Natural killer cell treated with Interleukin-12 subunit alpha and Interleukin-12 subunit beta and Interleukin-15 and Interleukin-18, amount 100 ng/mL, for 72 hours (primary cell): Measurements from ENCODE around the gene MRPS26. TPM values are rescaled to one million over a fixed set of nuclear protein-coding genes. Genes with fewer than 3 reads are reported as not detected.

Source experiments
- ATAC-seq, 2 donors: fragments of 150-1000 bp; cut with Tn5 transposase in 1 of 2; sonication (Bioruptor Pico), chemical (Tn5 transposase) in 1 of 2; 2 replicates each; pipeline ENCODE4 v1.10.0; 2021
- DNase-seq: peaks from one replicate; pipeline ENCODE4 v3.0.0; 2022; ENCODE audit warnings: low spot score
- H3K27ac Mint-ChIP-seq, 2 donors: 1 replicate in 1 of 2; 2 replicates in 1 of 2; pipeline ENCODE4 v1.8.0; 2022; ENCODE audit warnings: mixed read lengths in 2 of 2, mild to moderate bottlenecking in 1 of 2, moderate library complexity in 1 of 2
- H3K27me3 Mint-ChIP-seq, 2 donors: 1 replicate in 1 of 2; 2 replicates in 1 of 2; pipeline ENCODE4 v1.8.0; 2022; ENCODE audit warnings: mixed read lengths in 2 of 2
- H3K36me3 Mint-ChIP-seq: one replicate; pipeline ENCODE4 v1.8.0; 2022; ENCODE audit warnings: mixed read lengths
- H3K4me1 Mint-ChIP-seq, 2 donors: 1 replicate in 1 of 2; 2 replicates in 1 of 2; pipeline ENCODE4 v1.8.0; 2022; ENCODE audit warnings: low read depth in 2 of 2, mixed read lengths in 2 of 2, mild to moderate bottlenecking in 1 of 2
- H3K4me3 Mint-ChIP-seq: one replicate; pipeline ENCODE4 v1.8.0; 2022; ENCODE audit warnings: mixed read lengths
- H3K9me3 Mint-ChIP-seq: 2 replicates; pipeline ENCODE4 v1.8.0; 2022; ENCODE audit warnings: mixed read lengths
- total RNA-seq, 2 donors: library from RNA; stranded (reverse); gene quantifications; one replicate each; pipeline ENCODE4 v1.2.3, GENCODE V29; 2022

The MRPS26 gene
- total RNA-seq, 2 donors from 2014 or later: 31.2 to 56.6 TPM

DNA sequence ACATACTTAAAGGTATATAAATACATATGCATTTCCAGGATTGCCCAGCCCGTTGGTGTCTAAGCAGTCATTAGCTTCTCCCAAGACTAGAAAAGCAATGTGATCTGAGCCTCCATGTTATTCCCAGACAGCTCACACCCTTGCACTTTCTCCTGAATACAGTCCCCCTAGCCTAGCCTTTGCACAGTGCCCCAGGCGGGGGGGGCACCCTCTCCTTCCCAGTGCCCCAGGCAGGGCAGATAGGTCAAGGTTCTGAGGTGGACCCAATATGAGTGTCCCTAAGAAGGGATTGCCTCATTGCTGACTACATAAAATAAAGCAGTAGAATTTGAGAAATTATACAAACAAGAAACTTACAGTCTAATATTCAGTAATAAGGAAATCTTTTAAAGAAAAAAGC is 17.9 kb upstream of the MRPS26 start:
- peak in 1 of 2 donors; percentile 24 for ATAC-seq
- no peaks in the 10 kb centered on the region for H3K4me1 Mint-ChIP-seq
- H3K36me3 Mint-ChIP-seq: peaks cover 4% of the 10 kb centered on the region
- H3K9me3 Mint-ChIP-seq: no peaks in the 10 kb centered on the region
- H3K4me3 Mint-ChIP-seq: no peak overlapping the region
- no peak overlapping the region for H3K27ac Mint-ChIP-seq
- no peaks in the 10 kb centered on the region for H3K27me3 Mint-ChIP-seq
- DNase-seq: no peak

DNA sequence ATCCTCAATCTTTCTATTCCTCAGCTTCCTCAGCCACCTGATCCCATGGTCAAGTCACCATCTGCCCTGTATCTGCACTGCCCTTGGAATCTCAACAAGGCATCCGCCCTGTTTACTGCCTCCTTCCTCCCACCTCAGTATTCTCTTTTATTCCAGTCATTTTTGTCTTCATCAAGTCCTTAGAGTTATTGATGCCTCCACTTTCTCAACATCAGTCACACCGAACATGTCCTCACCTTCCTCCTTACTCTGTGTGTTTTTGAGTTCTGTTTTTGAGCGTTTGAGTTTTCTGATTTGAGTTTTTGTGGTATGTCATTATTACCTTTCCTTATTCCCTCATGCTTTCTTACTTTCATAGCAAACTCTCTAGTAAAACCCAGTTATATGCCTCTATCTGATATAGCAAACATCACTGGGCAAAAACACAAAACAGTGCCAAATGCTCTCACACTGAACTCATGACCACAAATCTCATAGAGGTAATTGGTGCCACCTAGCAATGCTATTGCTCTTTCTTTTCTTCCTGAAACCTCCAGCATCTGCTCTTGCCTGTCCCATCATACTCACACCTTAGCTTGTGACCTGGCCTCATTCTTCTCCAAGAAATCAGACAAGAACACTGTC is 14.2 kb upstream of the MRPS26 start:
- peaks cover 7% of the 10 kb centered on the region for H3K36me3 Mint-ChIP-seq
- peaks cover 0 to 3% of the 10 kb centered on the region in 2 donors for H3K4me1 Mint-ChIP-seq

GRCh38 chr20:3032624-3033023 is 13.2 kb upstream of the MRPS26 start:
- Mint-ChIP-seq H3K36me3 (peaks cover 7% of the 10 kb centered on the region), H3K9me3 (no peaks in the 10 kb centered on the region), H3K27ac (no peak overlapping the region), H3K4me1 (peaks cover 0 to 3% of the 10 kb centered on the region in 2 donors), H3K27me3 (no peaks in the 10 kb centered on the region), H3K4me3 (no peak overlapping the region)
- DNase-seq (no peak), ATAC-seq (no peak)

More for the DNA sequence above, 14.2 kb upstream of the MRPS26 start:
- DNase-seq (no peak), ATAC-seq (no peak)
- no peaks in the 10 kb centered on the region for H3K27me3 Mint-ChIP-seq
- no peaks in the 10 kb centered on the region for H3K9me3 Mint-ChIP-seq
- no peak overlapping the region for H3K4me3 Mint-ChIP-seq
- no peak overlapping the region for H3K27ac Mint-ChIP-seq

GRCh38 chr20:3037654-3038053 is 8.2 kb upstream of the MRPS26 start:
- no peaks in the 10 kb centered on the region for H3K27me3 Mint-ChIP-seq
- peaks cover 8 to 9% of the 10 kb centered on the region in 2 donors for H3K4me1 Mint-ChIP-seq
- ATAC-seq (no peak), DNase-seq (no peak)
- H3K27ac Mint-ChIP-seq: no peak overlapping the region
- no peak overlapping the region for H3K4me3 Mint-ChIP-seq
- H3K36me3 Mint-ChIP-seq: peaks cover 13% of the 10 kb centered on the region
- H3K9me3 Mint-ChIP-seq: no peaks in the 10 kb centered on the region

DNA sequence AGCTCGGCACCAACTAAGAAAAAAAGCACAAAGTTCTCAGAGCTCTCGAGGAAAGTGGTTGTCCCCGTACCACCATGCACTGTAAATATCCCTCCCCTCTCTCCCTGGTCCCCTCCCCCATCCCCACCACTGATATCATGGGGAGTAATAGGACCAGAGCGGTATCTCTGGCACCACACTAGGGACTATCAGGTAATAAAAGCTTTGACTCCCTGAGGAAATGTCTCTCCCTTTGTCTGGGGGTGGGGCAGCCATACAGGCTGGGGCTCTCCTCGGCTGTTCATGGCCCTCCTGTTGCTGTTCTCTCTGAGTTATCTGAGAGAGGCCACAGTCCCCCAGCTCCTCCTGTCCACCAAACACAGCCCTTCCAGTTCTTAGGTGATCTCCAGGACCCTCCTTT is 7.4 kb upstream of the MRPS26 start:
- ATAC-seq (no peak), DNase-seq (no peak)
- Mint-ChIP-seq H3K27me3 (no peaks in the 10 kb centered on the region), H3K9me3 (no peaks in the 10 kb centered on the region), H3K27ac (peak overlapping the region; percentile 22 to 81), H3K4me1 (peaks cover 8 to 9% of the 10 kb centered on the region in 2 donors), H3K36me3 (peaks cover 13% of the 10 kb centered on the region), H3K4me3 (no peak overlapping the region)

DNA sequence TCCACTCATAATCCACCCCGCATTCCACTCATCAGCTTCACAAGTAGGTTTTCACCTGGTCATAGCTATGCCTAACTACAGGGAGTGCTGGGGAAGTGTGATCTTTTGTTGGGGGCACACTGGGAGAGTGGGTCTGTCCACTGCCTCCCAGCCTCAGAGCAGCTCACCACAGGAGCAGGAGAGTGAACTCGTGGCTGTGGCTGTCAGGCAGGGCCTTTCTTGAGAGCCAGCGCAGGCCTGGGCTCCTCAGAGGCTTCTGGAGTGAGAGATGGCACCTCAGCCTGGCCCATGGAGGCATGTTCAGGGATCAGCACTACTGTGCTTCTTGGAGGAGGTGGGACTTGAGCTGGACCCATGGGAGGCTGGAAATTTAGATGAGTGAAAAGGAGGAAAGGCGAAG is 6.4 kb upstream of the MRPS26 start:
- Mint-ChIP-seq H3K27ac (peak overlapping the region in 1 of 2 donors; percentile 22), H3K4me3 (no peak overlapping the region), H3K27me3 (no peaks in the 10 kb centered on the region), H3K4me1 (peaks cover 8 to 12% of the 10 kb centered on the region in 2 donors), H3K36me3 (peaks cover 13% of the 10 kb centered on the region), H3K9me3 (no peaks in the 10 kb centered on the region)
- DNase-seq (no peak), ATAC-seq (no peak)

GRCh38 chr20:3040086-3040485 is 5.8 kb upstream of the MRPS26 start:
- H3K4me3 Mint-ChIP-seq: no peak overlapping the region
- DNase-seq: no peak
- H3K27ac Mint-ChIP-seq: no peak overlapping the region
- H3K36me3 Mint-ChIP-seq: peaks cover 13% of the 10 kb centered on the region
- no peaks in the 10 kb centered on the region for H3K9me3 Mint-ChIP-seq
- no peak for ATAC-seq
- H3K4me1 Mint-ChIP-seq: peaks cover 11 to 12% of the 10 kb centered on the region in 2 donors
- H3K27me3 Mint-ChIP-seq: no peaks in the 10 kb centered on the region

DNA sequence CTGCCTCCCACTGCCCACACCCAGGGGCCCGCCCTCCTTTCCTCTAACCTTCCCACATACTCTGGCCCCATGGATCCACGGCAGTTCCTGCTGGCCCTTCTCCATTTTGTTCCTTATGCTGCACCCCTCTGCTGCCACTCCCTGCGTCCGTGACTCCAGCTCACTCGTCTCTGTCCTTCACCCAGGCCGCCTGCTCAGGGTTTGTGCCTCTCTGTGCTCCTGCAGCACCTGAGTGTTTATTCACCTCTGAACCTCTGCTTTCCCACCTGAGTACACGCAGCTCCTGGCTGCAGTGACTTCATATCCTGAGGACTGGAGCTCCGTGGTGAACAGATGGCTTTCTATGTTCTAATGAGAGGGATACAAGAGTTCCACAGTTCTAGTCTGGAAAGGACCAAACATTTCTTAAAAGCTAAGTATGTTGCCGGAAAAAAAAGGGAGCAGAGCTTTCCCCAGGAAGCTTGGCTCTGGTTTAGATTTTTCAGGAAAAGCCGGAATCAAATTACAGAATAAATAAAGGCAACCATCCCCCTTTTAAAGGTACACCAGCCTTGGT is 3.9 kb upstream of the MRPS26 start:
- Mint-ChIP-seq H3K27ac (peak overlapping the region in 1 of 2 donors; percentile 21), H3K4me1 (peaks cover 20 to 22% of the 10 kb centered on the region in 2 donors), H3K27me3 (no peaks in the 10 kb centered on the region), H3K36me3 (peaks cover 10% of the 10 kb centered on the region), H3K4me3 (no peak overlapping the region), H3K9me3 (no peaks in the 10 kb centered on the region)
- DNase-seq (no peak), ATAC-seq (no peak)

DNA sequence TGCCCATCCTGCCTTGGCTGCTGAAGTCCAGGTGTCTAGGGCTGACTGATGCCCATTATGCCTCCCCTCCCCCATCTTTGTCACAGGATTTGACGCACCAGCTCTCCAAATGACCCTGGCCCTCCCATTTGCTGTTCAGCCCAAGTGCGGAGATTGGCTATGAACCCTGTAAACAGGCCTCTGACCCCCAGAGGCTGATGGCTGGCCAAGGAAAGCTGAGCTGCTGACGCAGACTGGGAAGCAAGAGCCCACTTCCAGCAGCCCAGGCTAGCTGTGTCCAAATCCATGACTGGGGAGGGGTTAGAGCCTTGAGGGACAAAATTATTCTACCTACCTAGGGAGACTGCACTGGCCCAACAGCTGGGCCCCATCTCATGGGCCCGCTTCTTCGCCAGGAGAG is 3.2 kb upstream of the MRPS26 start:
- H3K27ac Mint-ChIP-seq: no peak overlapping the region
- no peak overlapping the region for H3K4me3 Mint-ChIP-seq
- no peak for DNase-seq
- H3K27me3 Mint-ChIP-seq: no peaks in the 10 kb centered on the region
- ATAC-seq: no peak
- peaks cover 11% of the 10 kb centered on the region for H3K36me3 Mint-ChIP-seq
- peaks cover 23 to 24% of the 10 kb centered on the region in 2 donors for H3K4me1 Mint-ChIP-seq
- no peaks in the 10 kb centered on the region for H3K9me3 Mint-ChIP-seq

DNA sequence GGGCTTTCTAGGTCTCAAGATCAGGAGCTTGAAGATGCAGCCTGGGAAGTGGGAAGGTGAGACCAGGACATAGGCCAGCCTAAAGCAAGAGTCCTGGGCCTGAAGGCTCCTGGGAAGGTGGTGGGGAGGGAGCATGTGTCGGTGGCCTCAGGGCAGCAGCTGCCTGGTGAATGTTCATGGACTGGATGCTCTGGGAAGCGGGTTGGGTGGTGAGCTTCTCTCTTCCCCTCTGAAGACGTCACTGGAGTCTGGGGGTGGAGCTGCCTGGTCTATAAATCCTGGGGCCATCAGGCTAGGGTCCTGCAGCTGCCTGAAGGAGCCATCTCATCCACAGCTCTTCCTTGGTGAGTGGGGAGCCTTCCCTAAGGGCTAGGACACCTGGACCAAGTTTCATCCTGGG is 2.5 kb upstream of the MRPS26 start, which contains the start of gene GNRH2:
GNRH2 (plus strand) TSS at position 301 of the 400 bp plus-strand sequence. CDS start 793 bp downstream, outside the sequence.
- Mint-ChIP-seq H3K27me3 (no peaks in the 10 kb centered on the region), H3K9me3 (no peaks in the 10 kb centered on the region), H3K4me1 (peaks cover 23 to 24% of the 10 kb centered on the region in 2 donors), H3K4me3 (no peak within 1 kb of the TSS), H3K27ac (peak within 1 kb of the TSS in 1 of 2 donors; percentile 37), H3K36me3 (peaks cover 11% of the 10 kb centered on the region)
- ATAC-seq (no peak), DNase-seq (no peak)

- H3K9me3 Mint-ChIP-seq: no peaks in the 10 kb centered on the region
- ATAC-seq (no peak), DNase-seq (no peak)
- peaks cover 20 to 23% of the 10 kb centered on the region in 2 donors for H3K4me1 Mint-ChIP-seq
- no peaks in the 10 kb centered on the region for H3K27me3 Mint-ChIP-seq
- no peak overlapping the region for H3K4me3 Mint-ChIP-seq
- H3K27ac Mint-ChIP-seq: peak overlapping the region; percentile 76 to 79
- peaks cover 11% of the 10 kb centered on the region for H3K36me3 Mint-ChIP-seq
Observed at GRCh38 chr20:3044336-3044965, 1.4 kb upstream of the MRPS26 start.

DNA sequence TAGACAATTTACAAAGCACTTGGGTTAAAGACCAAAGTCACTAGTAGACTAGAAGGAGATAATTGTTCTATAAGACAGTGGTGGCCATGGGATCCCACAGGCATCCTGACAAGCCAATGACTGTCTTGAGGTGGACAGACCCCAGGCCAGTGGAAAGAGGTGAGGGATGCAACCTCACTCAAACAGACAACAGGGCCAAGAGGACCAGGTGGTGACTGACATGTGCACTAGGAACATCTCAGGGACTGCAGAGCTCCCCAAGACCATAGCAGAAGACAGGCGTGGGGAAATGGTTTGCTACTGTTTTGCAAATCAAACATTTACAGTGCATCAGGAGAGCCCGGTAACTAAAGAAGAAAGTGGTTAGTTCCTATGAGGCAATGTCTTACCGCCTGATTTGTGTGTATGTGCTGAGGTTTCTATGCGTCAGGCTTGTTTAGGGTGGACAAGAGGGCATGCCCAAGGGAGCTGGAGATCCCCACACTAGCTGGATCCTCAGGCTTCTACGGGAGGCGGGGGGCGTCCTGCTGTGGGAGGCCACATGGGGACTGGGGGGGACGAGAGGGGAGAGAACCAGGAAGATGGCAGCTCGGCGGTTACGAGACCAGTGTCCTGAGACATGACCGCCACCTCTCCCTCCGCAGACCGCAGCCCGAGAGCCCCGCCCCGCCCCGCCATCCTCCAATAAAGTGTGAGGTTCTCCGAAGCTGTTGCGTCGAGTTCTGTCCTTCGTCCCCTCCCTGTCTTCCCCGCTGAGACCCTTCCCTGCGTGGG is 623 bp upstream of the MRPS26 start:
- Mint-ChIP-seq H3K36me3 (peaks cover 11% of the 10 kb centered on the region), H3K4me3 (peak overlapping the region; percentile 96), H3K4me1 (peaks cover 20 to 23% of the 10 kb centered on the region in 2 donors), H3K9me3 (no peaks in the 10 kb centered on the region), H3K27me3 (no peaks in the 10 kb centered on the region), H3K27ac (peak overlapping the region; percentile 76 to 79)
- ATAC-seq (peak; percentile 80 to 84), DNase-seq (no peak)

DNA sequence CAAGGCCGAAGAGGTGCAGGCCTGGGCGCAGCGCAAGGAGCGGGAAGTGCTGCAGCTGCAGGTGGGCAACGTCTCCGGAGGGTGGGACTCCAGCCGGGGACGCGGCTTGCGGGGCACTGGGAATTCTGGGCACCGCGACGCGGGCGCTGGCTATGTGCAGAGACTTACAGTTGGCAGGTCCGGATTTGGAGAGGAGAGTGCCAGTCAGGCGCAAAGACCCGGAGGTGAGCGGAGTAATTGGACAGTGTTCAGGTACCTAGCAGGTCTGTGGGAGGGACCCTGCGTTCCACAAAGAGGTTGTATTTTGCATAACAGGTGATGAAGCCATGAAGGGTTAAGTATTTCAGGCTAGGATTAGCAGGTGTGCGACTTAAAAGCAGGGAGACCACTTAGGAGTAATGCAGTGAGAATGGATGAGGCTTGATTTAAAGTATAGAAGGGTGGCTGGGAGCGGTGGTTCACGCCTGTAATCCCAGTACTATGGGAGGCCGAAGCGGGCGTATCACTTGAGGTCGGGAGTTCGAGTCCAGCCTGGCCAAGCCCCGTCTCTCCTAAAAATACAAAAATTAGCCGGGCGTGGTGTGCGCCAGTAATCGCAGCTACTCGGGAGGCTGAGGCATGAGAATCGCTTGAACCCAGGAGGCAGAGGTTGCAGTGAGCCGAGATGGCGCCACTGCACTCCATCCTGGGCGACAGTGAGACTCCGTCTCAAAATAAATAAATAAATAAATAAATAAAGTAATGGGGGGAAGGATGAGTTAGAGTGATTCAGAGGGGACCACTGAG is 1.0 kb downstream of the MRPS26 start:
- Mint-ChIP-seq H3K4me3 (peak overlapping the region; percentile 96), H3K27ac (peak overlapping the region in 1 of 2 donors; percentile 17), H3K9me3 (no peaks in the 10 kb centered on the region), H3K4me1 (peaks cover 17 to 18% of the 10 kb centered on the region in 2 donors), H3K27me3 (no peaks in the 10 kb centered on the region), H3K36me3 (peaks cover 7% of the 10 kb centered on the region)
- ATAC-seq (no peak), DNase-seq (no peak)
